ENCODE measurements around the gene SERPINB1.

GRCh38 chr6:2855061-2855519, 13.4 kb upstream of the SERPINB1 start:
- no peak for TF ChIP-seq POLR2A (IDR thresholded peaks at IDR 0.05)
- no peak for TF ChIP-seq CTCF (IDR thresholded peaks at IDR 0.05 in 8 of 11, conservative IDR thresholded peaks at IDR 0.05 in 3 of 11)
